HG03460 (cell line): ENCODE data around the gene USP12.
"Not testable (repeated sequence)": the region's sequence is repeated elsewhere in the genome, so short reads cannot be mapped to it uniquely, and the experiment has no call there.

Experiments
- ATAC-seq: cut with Tn5 transposase; IDR thresholded peaks from one replicate; pipeline ENCODE4 v1.9.1; 2021; ENCODE audit not compliant: unreplicated experiment

USP12 gene

DNA sequence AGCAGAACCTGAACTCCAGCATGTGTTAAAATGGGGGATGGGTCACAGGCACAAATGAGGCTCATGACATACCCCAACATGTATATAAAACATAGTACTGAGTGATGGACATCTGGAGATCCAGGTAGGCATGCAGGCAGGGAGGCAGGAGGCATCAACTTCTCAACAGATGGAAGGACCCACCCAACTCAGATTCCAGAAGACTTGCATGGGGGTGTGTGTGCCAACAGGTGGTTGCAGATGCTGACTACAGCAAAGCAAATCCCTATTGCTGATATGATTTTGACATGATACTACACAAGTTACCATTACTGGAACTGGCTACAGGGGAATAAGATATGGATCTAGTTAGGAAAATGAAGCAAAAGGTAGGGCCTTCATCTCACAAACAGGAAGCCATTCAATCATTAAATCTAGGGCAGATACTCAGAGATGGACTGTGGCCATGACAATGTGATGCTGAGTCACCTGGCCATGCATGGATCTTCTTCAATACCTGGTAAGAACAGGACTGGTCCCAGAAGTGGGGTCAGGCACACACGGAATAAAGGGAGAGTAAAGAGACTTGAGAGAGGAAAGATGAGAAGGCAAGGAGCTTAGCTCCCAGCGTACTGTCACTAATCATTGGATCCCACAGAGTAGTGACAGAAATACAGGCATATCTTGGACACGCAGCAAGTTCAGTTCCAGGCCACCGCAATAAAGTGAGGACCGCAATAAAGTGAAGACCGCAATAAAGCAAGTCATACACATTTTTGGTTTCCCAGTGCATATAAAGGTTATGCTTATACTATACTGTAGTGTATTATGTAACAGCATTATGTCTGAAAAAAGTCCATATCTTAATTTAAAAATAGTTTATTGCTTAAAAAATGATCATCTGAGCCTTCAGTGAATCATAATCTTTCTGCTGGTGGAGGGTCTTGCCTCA is 91.3 kb downstream of the USP12 start:
- no peak for ATAC-seq

DNA sequence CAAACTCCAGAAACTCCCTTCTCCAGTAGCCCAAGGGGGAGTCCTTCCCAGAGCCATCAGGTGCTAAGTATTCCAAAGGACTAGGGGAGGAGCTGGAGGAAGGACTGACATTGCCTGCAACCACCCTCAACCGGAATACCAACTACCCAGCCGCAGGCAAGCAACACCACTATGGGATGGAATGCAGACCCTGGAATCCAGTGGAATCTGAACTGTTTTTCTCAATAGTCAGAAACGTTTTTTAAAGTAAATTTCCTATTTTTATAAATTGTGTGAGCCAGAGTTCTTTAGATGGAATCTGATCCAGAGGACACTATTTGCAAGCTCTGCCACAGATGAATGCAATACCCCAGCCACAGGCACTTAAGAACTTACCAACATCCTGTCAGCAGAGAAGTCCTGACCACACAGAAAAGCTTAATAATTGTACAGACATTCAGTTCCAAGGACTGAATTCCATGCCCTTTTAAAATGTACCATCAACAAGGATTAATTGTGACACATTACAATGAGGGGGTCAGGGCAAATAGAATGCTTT is 92.1 kb downstream of the USP12 start:
- ATAC-seq: no peak

DNA sequence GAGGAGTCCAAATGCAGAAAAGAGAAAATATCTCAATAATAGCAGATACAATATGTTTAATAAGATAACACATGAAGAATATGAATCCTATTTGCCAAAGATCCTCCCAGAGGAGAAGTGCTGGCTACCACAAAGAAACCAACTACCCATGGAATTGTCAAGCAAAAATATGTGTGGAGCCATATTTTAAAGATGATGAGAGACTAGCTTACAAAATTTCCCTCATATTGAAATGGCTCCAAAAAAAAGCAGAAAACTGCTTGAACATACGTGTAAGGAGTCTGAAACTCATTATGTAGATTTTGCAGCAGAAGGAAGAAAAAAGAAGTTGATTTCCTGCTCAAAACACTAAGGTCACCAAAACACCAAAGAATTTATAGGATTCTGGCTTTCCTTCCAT is 94.2 kb downstream of the USP12 start:
- ATAC-seq: no peak

DNA sequence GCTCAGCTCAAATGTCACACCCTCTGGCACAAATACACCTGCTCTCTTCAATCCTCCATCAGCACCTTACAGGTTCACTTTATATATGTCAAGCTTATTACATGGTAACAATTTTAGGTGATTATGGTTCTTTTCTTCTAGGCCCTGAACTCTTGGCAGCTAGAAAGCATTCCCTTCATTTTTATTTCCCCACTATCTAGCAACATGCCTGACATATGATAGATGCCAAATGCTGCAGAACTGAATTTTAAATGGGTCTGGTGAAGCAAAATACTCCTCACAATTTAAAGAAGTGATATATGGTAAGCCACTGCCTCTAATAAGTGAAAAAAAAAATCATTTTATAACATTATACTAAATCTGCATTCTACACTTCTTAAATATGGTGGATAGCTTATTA is 95.2 kb downstream of the USP12 start:
- ATAC-seq: no peak

DNA sequence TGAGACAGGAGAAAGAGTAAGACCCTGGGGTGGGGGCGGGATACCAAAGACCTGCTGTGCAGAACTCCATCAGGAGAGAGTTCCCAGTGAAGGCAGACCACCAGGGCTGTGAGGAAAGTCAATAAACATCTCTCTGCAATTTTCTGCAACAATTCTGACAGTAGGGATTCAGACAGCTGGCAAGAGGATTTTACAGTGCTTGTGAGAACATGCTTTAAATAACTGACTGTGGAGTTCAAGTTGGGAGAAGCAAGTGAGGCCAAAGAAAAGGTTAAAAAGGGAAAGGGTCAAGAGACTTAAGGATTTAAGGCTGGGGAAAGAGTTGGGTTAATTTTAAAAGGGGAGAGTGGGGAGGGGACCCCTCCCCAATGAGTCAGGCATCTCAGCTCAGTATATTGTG is 98.4 kb downstream of the USP12 start:
- ATAC-seq: no peak

DNA sequence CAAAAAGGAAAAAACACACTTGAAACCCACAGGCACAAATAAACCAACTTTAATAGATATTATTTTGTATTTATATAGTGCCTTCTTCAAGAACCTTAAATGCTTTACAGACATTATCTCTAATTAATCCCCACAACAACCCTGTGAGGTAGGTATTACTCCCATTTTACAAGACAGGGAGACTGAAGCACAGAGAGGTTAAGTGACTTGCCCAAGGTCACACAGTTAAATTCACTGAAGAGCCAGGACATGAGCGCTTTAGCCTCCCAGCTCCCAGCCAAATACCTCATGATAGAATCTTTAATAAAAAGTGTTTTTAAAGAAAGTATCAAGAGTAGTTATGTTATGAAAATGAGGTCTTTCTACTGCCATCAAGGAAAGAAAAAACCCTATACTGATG is 105.5 kb downstream of the USP12 start:
- ATAC-seq: not testable (repeated sequence)

DNA sequence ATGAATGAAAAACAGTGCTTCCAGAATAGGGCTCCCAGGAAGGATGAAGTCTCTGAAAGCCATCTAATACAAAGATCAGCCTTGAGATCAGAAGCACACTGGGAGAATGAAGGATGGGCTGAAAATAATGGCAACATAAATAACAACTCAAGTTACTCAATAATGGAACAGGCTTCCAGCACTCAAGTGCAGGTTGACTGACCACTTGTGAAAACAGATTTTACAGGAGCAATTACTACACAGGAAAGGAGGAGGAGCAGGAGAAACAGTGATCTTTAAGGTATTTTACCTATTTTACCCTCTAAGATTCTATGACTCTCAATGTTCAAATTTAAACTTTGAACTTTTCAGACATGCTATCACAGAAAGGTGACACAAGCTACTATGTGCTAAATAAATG is 106.0 kb downstream of the USP12 start:
- no peak for ATAC-seq

DNA sequence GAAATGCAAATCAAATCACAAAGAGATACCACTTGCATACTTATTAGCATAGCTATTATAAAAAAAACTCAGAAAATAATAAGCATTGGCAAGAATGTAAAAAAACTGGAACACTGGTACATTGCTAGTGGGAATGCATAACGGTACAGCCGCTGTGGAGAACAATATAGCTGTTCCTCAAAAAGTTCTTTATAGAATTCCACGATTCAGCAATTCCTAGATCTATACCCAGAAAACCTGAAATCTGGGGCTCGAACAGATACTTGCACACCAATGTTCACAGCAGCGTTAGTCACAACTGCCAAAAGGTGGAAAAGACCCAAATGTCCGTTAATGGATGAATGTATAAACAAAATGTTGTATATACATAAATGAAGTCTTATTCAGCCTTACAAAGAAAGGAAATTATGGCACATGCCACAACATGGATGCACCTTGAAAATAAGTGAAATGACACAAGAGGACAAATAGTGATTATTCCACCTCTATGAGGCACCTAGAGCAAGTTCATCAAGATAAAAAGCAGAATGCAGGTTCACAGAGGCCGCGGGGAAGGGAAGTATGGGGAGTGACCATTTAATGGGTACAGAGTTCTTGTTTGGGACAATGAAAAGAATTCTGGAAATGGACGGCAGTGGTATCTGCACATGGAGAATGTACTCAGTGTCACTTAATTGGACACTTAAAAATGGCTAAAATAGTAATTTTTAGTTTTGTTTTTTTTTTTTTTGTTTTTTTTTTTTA is 107.2 kb downstream of the USP12 start:
- no peak for ATAC-seq

DNA sequence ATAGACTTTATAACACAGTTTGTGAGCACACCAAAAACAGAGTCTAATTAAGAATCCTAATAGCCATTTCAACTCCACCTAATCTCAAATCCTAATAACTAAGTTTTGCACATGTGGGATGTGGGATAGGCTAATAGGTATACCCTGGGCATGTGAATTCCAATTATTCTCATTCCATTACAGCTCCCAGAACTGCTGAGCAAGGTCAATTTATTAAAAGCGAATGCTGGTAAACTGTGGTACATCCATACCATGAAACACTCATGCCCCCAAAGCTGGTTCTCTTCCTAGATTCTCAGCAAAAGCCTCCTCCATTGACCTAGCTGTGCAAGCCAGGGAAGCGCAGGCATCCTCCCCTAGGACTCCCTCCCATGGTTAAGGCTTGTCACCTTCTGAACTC is 113.8 kb downstream of the USP12 start:
- ATAC-seq: no peak

DNA sequence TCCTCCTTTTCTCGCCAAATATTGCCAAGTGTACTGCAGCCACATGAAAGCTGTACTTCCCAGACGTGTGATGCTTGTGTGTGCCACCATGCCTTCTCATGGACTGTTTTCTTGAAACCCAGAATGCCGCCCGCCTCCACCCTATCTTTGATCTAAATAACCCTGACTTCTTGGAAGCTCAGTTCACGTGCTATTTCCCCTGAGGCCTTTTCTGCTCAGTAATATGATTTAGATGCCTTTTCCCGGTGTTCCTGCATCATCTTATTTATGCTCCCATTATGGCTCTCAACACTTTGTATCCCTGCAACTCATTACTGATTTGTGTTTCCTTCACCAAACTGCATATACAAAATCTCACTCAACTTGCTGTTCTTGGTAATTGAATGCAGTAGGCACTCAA is 116.1 kb downstream of the USP12 start:
- ATAC-seq: no peak

DNA sequence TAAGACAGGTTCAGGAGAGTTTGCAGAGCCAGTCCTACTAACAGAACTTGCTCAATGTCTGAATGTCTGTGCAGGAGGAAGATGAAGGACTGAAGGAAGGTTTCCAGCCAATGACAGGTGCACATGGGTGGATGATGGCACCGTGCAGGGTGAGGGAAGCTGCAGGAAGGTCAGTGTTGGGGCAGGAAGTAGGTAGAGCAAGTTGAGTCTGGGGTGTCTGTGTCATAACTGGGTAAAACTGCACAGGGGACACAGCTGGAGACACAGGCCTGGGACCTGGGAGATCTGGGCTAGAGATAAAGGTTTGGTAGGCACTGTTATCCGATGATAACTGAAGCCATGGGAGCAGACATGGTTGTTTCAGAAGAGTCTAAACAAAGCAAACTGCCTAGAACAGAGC is 116.9 kb downstream of the USP12 start:
- no peak for ATAC-seq

DNA sequence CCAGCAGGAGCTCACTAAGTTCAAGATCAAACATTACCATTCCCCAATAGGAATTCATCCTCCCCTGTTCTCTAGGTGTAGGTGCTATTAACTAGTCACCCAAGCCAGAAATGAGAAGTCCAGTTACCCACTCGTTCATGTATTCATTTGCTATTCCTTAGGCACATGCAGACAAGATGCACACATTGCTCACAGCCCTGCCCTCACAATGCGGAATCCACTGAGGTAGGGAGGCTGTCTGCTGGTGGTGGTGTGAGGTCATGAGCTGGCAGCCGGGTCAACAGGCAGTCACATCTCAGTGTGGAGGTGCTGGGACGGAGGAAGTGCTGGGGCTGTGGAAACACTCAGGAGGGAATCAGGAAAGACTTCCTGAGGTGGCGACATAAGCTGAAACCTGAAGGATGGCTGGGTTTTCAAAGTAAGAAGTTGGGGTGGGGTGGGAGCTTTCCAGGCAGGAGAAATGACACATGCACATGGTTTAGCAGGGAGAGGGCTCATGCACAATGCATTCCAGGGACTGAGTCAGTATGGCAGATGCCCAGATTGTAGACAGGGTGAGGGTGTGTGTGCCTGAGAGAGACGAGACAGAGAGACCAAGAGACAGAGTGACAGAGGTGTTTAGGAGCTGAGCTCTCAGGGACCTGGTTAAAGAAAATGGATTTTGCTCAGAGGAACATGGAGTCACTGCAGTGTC is 117.6 kb downstream of the USP12 start:
- ATAC-seq: no peak

DNA sequence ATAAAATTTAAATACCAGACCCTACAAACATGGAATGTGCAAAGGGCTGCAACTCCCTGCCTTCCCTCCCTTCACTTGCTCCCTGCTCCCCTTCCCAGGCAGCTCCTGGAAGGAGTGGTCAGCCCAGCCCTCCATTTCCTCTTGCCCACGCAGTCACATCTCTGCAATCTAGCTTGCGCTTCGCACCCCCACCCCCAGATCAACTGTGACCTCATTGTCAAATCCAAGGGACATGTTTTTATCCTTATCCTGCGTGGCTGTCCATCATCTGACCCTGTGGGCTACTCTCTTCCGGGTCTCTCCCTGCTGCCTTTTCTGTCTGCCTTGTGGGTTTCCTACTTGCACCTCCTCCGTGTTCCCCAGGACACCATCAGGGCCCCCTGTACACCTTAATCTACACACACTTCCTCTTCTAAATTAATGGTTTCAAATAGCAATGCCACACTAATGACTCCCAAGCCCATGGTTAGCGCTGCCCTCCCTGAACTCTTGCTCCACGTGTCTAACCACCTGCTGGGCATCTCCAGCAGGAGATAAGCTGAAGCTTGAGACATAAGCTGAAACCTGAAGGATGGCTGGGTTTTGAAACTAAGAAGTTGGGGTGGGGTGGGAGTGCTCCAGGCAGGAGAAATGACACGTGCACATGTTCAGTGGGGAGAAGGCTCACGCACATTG is 118.3 kb downstream of the USP12 start:
- no peak for ATAC-seq

DNA sequence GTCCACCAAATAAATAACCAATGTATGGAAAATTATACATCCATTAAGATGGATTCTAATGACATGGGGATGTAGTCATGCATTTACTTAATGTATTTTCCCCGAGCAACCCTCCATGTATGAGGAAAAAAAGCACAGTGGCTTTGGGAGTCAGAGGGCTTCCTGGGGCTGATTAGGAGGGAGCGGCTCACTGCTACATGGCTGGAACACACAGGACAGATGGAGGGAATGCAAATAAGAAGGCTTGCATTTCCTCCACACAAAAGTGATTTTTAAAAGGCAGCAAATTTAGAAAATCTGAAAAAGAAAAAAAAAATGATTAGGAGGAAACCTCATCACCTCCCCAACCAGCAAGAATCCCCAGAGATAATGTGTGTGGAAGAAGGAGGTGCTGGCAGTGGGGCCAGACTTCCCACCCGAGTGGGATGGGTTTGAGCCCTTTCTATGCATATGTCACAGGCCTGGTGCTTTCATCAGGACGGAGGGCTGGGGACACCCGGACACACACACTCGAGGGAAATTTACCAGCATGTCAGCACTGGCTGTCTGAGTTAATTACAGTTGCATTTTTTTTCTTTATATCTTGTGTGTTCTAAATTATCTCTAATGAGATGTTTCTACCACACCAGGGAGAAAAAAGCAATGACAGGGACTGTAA is 118.9 kb downstream of the USP12 start:
- no peak for ATAC-seq

DNA sequence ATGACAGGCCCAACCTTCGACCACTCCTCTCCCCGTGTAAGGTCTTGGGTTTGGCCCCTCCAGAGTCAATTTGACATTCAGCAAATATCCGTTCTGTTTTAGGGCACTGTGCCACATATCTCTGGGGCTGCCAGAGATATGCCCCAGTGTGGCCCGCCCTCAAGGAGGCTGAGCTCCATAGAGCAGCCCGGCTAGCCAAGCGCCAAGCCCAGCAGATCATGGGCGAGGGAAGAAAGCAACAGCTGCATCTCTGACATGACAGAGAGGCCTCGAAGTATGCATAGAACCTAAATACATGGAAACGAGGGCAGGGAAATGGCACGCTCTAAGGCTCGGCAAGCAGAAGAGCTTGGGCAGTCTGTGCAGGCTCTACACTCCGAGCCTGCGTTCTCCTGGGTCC is 124.5 kb downstream of the USP12 start:
- no peak for ATAC-seq

DNA sequence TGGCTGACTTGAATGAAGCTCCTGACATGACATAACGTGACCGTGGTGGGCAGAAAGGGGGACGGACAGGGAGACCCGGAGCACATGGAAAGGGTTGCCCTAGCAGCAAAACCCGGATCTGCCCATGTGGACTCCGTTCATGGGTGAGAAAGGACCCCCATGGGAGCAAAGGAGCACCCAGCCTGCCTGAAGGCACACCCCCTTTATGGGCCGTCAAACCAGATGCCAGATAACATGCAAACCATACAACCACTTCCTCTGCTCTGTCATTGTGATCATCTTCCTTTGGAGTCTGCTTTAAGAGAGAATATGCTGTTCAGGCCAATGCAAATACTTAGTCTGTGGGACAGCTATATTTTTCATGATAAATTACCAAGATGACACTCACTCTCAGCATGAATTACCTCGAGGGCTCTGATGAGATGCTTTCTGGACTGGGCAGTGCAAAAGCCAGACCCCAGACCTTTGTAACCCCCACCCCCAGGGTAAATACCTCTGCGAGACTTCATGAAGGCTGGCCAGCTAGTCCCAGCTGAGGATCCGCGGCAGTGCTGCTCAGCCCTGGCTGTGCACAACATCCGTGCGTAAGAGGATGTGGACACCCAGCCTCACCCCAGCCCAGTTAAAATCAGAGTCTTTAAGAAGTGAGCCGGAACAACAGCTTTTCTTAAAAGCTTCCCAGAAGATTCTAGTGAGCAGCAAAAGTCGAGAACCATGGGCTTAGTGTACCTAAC is 126.6 kb downstream of the USP12 start:
- no peak for ATAC-seq

DNA sequence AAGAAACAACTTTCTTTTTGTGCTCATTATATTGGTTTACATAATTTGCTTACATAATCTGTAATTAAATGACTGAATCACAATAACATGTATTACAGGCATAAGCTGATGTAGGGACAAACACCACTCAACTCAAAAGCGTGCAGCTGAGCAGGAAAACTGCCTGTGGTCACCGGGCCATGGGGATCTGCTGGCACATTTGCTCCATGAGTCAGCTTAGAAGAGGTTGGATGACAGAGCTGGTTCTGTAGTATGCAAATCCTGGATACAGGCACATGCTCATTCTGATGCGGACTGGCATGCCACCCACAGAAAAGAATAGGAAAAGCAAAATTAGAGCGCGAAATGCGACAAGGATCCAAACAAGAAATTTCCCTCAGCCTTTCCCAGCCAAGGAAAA is 128.6 kb downstream of the USP12 start:
- ATAC-seq: no peak

DNA sequence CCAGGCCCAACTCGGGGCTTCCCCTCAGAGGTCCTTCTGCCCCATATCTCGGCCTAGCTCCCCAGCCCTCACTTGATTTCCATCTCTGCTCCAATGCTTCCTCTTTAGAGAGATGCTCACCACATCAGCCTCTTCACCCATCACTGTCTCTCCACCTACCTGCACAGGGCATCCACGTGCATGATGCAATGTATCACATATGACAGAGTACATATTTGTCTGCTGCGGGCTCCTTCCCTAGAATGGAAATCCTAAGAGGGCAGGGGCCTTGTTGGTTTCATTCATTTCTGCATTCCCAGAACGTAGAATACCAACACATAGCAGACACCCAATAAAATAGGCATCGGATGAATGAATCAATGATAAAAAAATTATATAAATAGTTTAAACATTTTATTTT is 130.3 kb downstream of the USP12 start:
- no peak for ATAC-seq

DNA sequence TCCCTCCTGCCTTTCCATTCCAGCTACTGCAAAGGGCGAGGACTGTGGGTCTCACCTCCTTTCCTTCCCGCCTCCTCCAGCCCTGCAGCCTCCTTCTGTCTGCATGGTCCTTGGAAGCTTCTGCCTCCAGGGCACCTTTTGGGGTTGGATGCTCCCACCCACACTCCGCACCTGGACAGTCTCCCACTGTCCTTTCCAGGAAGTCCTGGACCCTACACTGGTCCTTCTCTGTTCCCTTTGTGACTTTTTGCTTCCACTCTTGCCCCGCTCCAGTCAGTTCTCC is 130.8 kb downstream of the USP12 start:
- no peak for ATAC-seq

DNA sequence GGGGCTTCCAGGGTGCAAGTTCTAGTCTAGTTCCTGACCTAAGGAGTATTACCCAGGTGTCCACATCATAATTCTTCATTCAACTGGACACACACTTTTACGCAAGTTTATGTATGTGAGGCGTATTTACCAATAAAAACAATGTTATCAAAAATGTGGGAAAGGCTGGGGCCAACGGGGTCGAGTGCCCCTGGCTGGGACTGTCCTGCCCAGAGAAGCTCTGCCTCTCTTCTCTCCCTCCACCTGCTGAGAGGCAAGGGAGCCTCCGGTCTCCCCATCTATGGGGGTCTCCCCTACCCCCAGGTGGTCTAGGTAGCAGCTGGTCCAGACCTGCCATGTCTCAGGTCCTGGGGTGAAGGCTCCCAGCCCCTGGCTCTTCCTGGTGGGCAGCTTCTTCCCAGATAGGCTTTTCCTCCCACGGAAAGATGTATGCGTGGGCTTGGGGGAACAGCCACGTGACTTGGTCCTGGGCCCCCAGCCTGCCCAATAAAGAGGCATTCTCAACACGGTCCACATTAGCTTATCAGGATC is 132.4 kb downstream of the USP12 start:
- no peak for ATAC-seq
